NCI-H2107 treated with DMSO at 0.1 percent for 48 hours (cell line): ENCODE measurements around the gene RSPH10B2.
"Not testable (repeated sequence)": the region's sequence is repeated elsewhere in the genome, so short reads cannot be mapped to it uniquely, and the experiment has no call there.

ENCODE experiments used
- DNase-seq: peaks from one replicate; lab custom pipeline; 2025; ENCODE audit not compliant: unreplicated experiment; lab: John Stamatoyannopoulos, UW

Gene RSPH10B2

GRCh38 chr7:6789353-6789752 lies 35.5 kb downstream of the RSPH10B2 start:
- DNase-seq = not testable (repeated sequence)

GRCh38 chr7:6792113-6792872 lies 38.4 kb downstream of the RSPH10B2 start:
- not testable (repeated sequence) for DNase-seq

- DNase-seq = not testable (repeated sequence)
Observed at GRCh38 chr7:6794276-6794675, 40.4 kb downstream of the RSPH10B2 start.

- DNase-seq = not testable (repeated sequence)
Observed at GRCh38 chr7:6797218-6797617, 43.3 kb downstream of the RSPH10B2 start.

- not testable (repeated sequence) for DNase-seq
Observed at GRCh38 chr7:6798047-6798446, 44.1 kb downstream of the RSPH10B2 start.

GRCh38 chr7:6799887-6800286 lies 46.0 kb downstream of the RSPH10B2 start:
- not testable (repeated sequence) for DNase-seq

GRCh38 chr7:6800331-6800730 lies 46.4 kb downstream of the RSPH10B2 start:
- DNase-seq = not testable (repeated sequence)

- not testable (repeated sequence) for DNase-seq
Observed at GRCh38 chr7:6807393-6807918, 53.6 kb downstream of the RSPH10B2 start.

GRCh38 chr7:6807959-6808358 lies 54.1 kb downstream of the RSPH10B2 start:
- not testable (repeated sequence) for DNase-seq

- not testable (repeated sequence) for DNase-seq
Observed at GRCh38 chr7:6813011-6813410, 59.1 kb downstream of the RSPH10B2 start.

- DNase-seq = not testable (repeated sequence)
Observed at GRCh38 chr7:6815470-6815869, 61.6 kb downstream of the RSPH10B2 start.

- not testable (repeated sequence) for DNase-seq
Observed at GRCh38 chr7:6821622-6822021, 67.7 kb downstream of the RSPH10B2 start.

- not testable (repeated sequence) for DNase-seq
Observed at GRCh38 chr7:6825236-6826125, 71.6 kb downstream of the RSPH10B2 start.

GRCh38 chr7:6826151-6826550 lies 72.2 kb downstream of the RSPH10B2 start, which contains the start of gene CCZ1B:
CCZ1B (minus strand) TSS chr7:6826275; CDS start chr7:6826197, 78 bp downstream.
- peak; percentile 41 for DNase-seq

- peak; percentile 19 for DNase-seq
Observed at GRCh38 chr7:6827180-6827579, 73.3 kb downstream of the RSPH10B2 start.

GRCh38 chr7:6829616-6830015 lies 75.7 kb downstream of the RSPH10B2 start:
- DNase-seq = not testable (repeated sequence)

- DNase-seq = not testable (repeated sequence)
Observed at GRCh38 chr7:6830026-6830425, 76.1 kb downstream of the RSPH10B2 start.

- DNase-seq = no peak
Observed at GRCh38 chr7:6831018-6831725, 77.3 kb downstream of the RSPH10B2 start.

- DNase-seq = no peak
Observed at GRCh38 chr7:6833636-6834035, 79.7 kb downstream of the RSPH10B2 start.

GRCh38 chr7:6835521-6835920 lies 81.6 kb downstream of the RSPH10B2 start:
- not testable (repeated sequence) for DNase-seq

- not testable (repeated sequence) for DNase-seq
Observed at GRCh38 chr7:6837081-6837480, 83.2 kb downstream of the RSPH10B2 start.
